Muscle layer of duodenum (tissue), 2 donors: ENCODE data around the gene MTUS2.

Experiments
- H3K27ac ChIP-seq: one replicate; pipeline ENCODE4 v1.7.0; 2013; ENCODE audit warnings: mild to moderate bottlenecking, low read length
- H3K27me3 ChIP-seq: one replicate; pipeline ENCODE4 v1.7.0; 2013; ENCODE audit warnings: low read depth, mild to moderate bottlenecking, control low read depth, low read length
- H3K36me3 ChIP-seq, 2 donors: one replicate each; pipeline ENCODE4 v1.7.0; 2013; ENCODE audit warnings: low read length in 2 of 2, control low read depth in 1 of 2, mild to moderate bottlenecking in 1 of 2; ENCODE audit not compliant: insufficient read depth in 2 of 2, control insufficient read depth in 1 of 2
- H3K4me1 ChIP-seq, 2 donors: one replicate each; pipeline ENCODE4 v1.7.0; 2013; ENCODE audit warnings: low read length in 2 of 2, mild to moderate bottlenecking in 2 of 2, control low read depth in 1 of 2, moderate library complexity in 1 of 2; ENCODE audit not compliant: insufficient read depth in 2 of 2, control insufficient read depth in 1 of 2
- H3K4me3 ChIP-seq, 2 donors: one replicate each; pipeline ENCODE4 v1.7.0; 2013; ENCODE audit warnings: low read length in 2 of 2, low read depth in 1 of 2, mild to moderate bottlenecking in 1 of 2
- H3K9me3 ChIP-seq, 2 donors: one replicate each; pipeline ENCODE4 v1.7.0; 2013; ENCODE audit warnings: low read length in 2 of 2, control low read depth in 1 of 2, mild to moderate bottlenecking in 1 of 2; ENCODE audit not compliant: control insufficient read depth in 1 of 2
- donor health status: healthy.

The MTUS2 gene

GRCh38 chr13:29504691-29505090 is 684.6 kb downstream of the MTUS2 start:
- no peak overlapping the region for H3K27ac ChIP-seq
- H3K27me3 ChIP-seq, result peaks cover 4% of the 10 kb centered on the region
- no peaks in the 10 kb centered on the region for H3K36me3 ChIP-seq
- peaks cover 3 to 23% of the 10 kb centered on the region in 2 donors for H3K4me1 ChIP-seq
- no peaks in the 10 kb centered on the region for H3K9me3 ChIP-seq
- H3K4me3 ChIP-seq, result no peak overlapping the region

GRCh38 chr13:29505511-29505910 is 685.4 kb downstream of the MTUS2 start:
- Histone ChIP-seq H3K36me3 (no peaks in the 10 kb centered on the region), H3K27me3 (peaks cover 4% of the 10 kb centered on the region), H3K4me1 (peaks cover 3 to 23% of the 10 kb centered on the region in 2 donors), H3K27ac (no peak overlapping the region), H3K9me3 (no peaks in the 10 kb centered on the region), H3K4me3 (no peak overlapping the region)

GRCh38 chr13:29505950-29506349 is 685.8 kb downstream of the MTUS2 start:
- Histone ChIP-seq H3K4me1 (peaks cover 3 to 23% of the 10 kb centered on the region in 2 donors), H3K27ac (no peak overlapping the region), H3K9me3 (no peaks in the 10 kb centered on the region), H3K4me3 (no peak overlapping the region), H3K27me3 (peaks cover 4% of the 10 kb centered on the region), H3K36me3 (no peaks in the 10 kb centered on the region)

GRCh38 chr13:29507356-29507755 is 687.2 kb downstream of the MTUS2 start:
- Histone ChIP-seq H3K27ac (no peak overlapping the region), H3K36me3 (no peaks in the 10 kb centered on the region), H3K4me3 (no peak overlapping the region), H3K9me3 (no peaks in the 10 kb centered on the region), H3K27me3 (peaks cover 4% of the 10 kb centered on the region), H3K4me1 (peaks cover 3 to 23% of the 10 kb centered on the region in 2 donors)

GRCh38 chr13:29508130-29508875 is 688.2 kb downstream of the MTUS2 start:
- Histone ChIP-seq H3K4me3 (no peak overlapping the region), H3K9me3 (no peaks in the 10 kb centered on the region), H3K27me3 (peaks cover 4% of the 10 kb centered on the region), H3K27ac (no peak overlapping the region), H3K36me3 (peaks cover 3 to 7% of the 10 kb centered on the region in 2 donors), H3K4me1 (peaks cover 0 to 23% of the 10 kb centered on the region in 2 donors)

DNA sequence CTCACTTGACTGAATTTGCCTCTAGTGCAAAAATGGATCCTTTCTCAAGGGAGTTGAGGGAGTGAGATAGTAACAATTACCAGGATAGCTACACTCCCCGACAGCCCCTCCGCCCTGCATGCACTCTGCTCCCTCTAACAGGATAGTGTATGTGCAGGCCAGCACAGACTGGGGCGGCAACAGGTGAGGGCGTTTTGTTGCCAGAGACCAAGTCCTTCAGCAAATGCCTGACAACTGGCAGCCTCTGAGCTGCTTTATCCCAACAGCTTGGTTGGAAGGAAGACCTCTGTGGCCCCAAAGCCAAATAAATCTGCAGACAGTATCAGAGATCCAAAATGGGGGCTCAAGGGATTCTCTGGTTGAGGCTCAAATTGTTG is 688.7 kb downstream of the MTUS2 start:
- H3K4me1 ChIP-seq, result peaks cover 0 to 23% of the 10 kb centered on the region in 2 donors
- H3K9me3 ChIP-seq, result no peaks in the 10 kb centered on the region
- no peak overlapping the region for H3K27ac ChIP-seq
- peaks cover 2% of the 10 kb centered on the region for H3K27me3 ChIP-seq
- peaks cover 3 to 12% of the 10 kb centered on the region in 2 donors for H3K36me3 ChIP-seq
- H3K4me3 ChIP-seq, result no peak overlapping the region

DNA sequence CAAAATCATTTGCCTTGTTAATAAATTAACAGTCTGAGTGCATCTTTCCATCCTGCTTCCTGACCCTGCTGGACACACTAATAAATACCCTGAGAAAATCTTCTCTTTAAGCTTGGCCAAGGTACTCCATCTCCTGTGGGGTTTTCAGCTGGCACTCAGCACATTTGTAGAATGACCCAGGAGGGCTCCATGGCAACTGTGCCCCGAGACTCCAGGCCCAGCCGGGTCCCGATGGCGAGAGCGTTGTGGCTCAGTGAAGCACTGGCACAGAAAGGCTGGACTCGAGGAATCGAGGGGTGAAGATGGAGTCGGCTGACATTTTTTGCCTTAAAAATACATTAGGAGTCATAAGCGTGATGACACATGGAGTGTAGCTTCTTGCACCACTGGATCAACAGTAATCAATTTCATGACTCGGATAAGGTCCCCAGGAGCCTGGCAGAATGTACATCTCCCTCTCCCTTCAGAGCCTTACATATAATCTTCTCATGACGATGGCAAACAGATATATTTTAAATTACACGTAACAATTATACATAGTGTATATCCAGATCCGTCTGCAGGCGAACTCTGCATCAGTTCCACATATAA is 690.0 kb downstream of the MTUS2 start:
- H3K36me3 ChIP-seq, result peaks cover 3 to 25% of the 10 kb centered on the region in 2 donors
- no peaks in the 10 kb centered on the region for H3K9me3 ChIP-seq
- no peaks in the 10 kb centered on the region for H3K27me3 ChIP-seq
- H3K4me3 ChIP-seq, result no peak overlapping the region
- peaks cover 0 to 23% of the 10 kb centered on the region in 2 donors for H3K4me1 ChIP-seq
- H3K27ac ChIP-seq, result no peak overlapping the region

GRCh38 chr13:29510651-29511084 is 690.5 kb downstream of the MTUS2 start:
- Histone ChIP-seq H3K9me3 (no peaks in the 10 kb centered on the region), H3K27me3 (no peaks in the 10 kb centered on the region), H3K36me3 (peaks cover 5 to 30% of the 10 kb centered on the region in 2 donors), H3K4me3 (no peak overlapping the region), H3K27ac (no peak overlapping the region), H3K4me1 (peaks cover 0 to 23% of the 10 kb centered on the region in 2 donors)

GRCh38 chr13:29511106-29511796 is 691.1 kb downstream of the MTUS2 start:
- no peak overlapping the region for H3K27ac ChIP-seq
- no peak overlapping the region for H3K4me3 ChIP-seq
- no peaks in the 10 kb centered on the region for H3K9me3 ChIP-seq
- H3K4me1 ChIP-seq, result peaks cover 0 to 23% of the 10 kb centered on the region in 2 donors
- peaks cover 10 to 36% of the 10 kb centered on the region in 2 donors for H3K36me3 ChIP-seq
- no peaks in the 10 kb centered on the region for H3K27me3 ChIP-seq

GRCh38 chr13:29511980-29512379 is 691.8 kb downstream of the MTUS2 start:
- Histone ChIP-seq H3K27ac (no peak overlapping the region), H3K4me1 (peaks cover 0 to 23% of the 10 kb centered on the region in 2 donors), H3K4me3 (no peak overlapping the region), H3K36me3 (peaks cover 15 to 43% of the 10 kb centered on the region in 2 donors), H3K9me3 (no peaks in the 10 kb centered on the region), H3K27me3 (no peaks in the 10 kb centered on the region)
